Esophagus muscularis mucosa (tissue), 4 donors: ENCODE measurements around the gene BTN1A1. TPM values are rescaled to one million over a fixed set of nuclear protein-coding genes. Genes with fewer than 3 reads are reported as not detected.
A peak's percentile ranks its signal among the peaks of the same experiment; 100 is the strongest.

Experiments
- DNase-seq: peaks from one replicate; pipeline ENCODE4 v3.0.0-alpha.2; 2017; ENCODE audit errors: extremely low spot score
- H3K27ac ChIP-seq, 4 donors: fragments of 200-600 bp; sonication (generic); replicated peaks in 1 of 4; 1 replicate in 3 of 4; 2 replicates in 1 of 4; pipeline ENCODE4 v1.5.1; 2016 to 2019; ENCODE audit warnings: mild to moderate bottlenecking in 1 of 4
- H3K27me3 ChIP-seq, 4 donors: fragments of 200-600 bp; sonication (generic); one replicate each; pipeline versions ENCODE4 v1.5.1 to v1.6.0; 2016 to 2019
- H3K36me3 ChIP-seq, 4 donors: fragments of 200-600 bp; sonication (generic); one replicate each; pipeline ENCODE4 v1.5.1; 2016 to 2019
- H3K4me1 ChIP-seq, 4 donors: fragments of 200-600 bp; sonication (generic); one replicate each; pipeline ENCODE4 v1.5.1; 2016 to 2019
- H3K4me3 ChIP-seq, 4 donors: fragments of 200-600 bp; sonication (generic); 1 replicate in 2 of 4; 2 replicates in 2 of 4; pipeline ENCODE4 v1.5.1; 2016 to 2019; ENCODE audit warnings: mild to moderate bottlenecking in 4 of 4, moderate library complexity in 1 of 4
- H3K9me3 ChIP-seq, 4 donors: fragments of 200-600 bp; sonication (generic); 1 replicate in 3 of 4; 2 replicates in 1 of 4; pipeline ENCODE4 v1.5.1; 2016 to 2019
- EP300 ChIP-seq: sonication (generic); formaldehyde crosslinking; IDR thresholded peaks from one replicate; pipeline ENCODE4 v1.6.1; 2017; ENCODE audit warnings: antibody characterized with exemption
- POLR2A ChIP-seq: fragments of 450-650 bp; IDR thresholded peaks from one replicate; pipeline ENCODE4 v1.6.1; 2017; ENCODE audit warnings: antibody characterized with exemption, moderate library complexity, mild to moderate bottlenecking, low read depth
- POLR2AphosphoS5 ChIP-seq, 2 donors: sonication (generic); formaldehyde crosslinking; IDR thresholded peaks; one replicate each; pipeline ENCODE4 v1.6.1; 2017; ENCODE audit warnings: antibody characterized with exemption in 2 of 2
- WGBS: methylation state at CpG from one replicate; pipeline ENCODE4 v1.1.5; 2018; 5-methylcytosine and 5-hydroxymethylcytosine counted together
- intact Hi-C: fragments of 100-400 bp; cut with DNase I; formaldehyde crosslinking; loops from one replicate; pipeline ENCODE4 v1.15.1; 2023
- total RNA-seq, 4 donors: library from RNA; depleted of rRNA; stranded (reverse); fragments of >200 nt; gene quantifications; one replicate each; pipeline versions ENCODE4 v1.1.0 to v1.2.1, GENCODE V29; 2016
- TF ChIP-seq, protein P1 (sequence below), 3 experiments: fragments of 200-600 bp in 2 of 3; fragments of 450-650 bp in 1 of 3; sonication (generic) in 2 of 3; IDR thresholded peaks; one replicate each; pipeline ENCODE4 v1.5.1; 2017 to 2019; ENCODE audit warnings: antibody characterized with exemption in 3 of 3, mild to moderate bottlenecking in 2 of 3, moderate library complexity in 1 of 3

The BTN1A1 gene, protein sequence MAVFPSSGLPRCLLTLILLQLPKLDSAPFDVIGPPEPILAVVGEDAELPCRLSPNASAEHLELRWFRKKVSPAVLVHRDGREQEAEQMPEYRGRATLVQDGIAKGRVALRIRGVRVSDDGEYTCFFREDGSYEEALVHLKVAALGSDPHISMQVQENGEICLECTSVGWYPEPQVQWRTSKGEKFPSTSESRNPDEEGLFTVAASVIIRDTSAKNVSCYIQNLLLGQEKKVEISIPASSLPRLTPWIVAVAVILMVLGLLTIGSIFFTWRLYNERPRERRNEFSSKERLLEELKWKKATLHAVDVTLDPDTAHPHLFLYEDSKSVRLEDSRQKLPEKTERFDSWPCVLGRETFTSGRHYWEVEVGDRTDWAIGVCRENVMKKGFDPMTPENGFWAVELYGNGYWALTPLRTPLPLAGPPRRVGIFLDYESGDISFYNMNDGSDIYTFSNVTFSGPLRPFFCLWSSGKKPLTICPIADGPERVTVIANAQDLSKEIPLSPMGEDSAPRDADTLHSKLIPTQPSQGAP
- total RNA-seq = not detected

DNA sequence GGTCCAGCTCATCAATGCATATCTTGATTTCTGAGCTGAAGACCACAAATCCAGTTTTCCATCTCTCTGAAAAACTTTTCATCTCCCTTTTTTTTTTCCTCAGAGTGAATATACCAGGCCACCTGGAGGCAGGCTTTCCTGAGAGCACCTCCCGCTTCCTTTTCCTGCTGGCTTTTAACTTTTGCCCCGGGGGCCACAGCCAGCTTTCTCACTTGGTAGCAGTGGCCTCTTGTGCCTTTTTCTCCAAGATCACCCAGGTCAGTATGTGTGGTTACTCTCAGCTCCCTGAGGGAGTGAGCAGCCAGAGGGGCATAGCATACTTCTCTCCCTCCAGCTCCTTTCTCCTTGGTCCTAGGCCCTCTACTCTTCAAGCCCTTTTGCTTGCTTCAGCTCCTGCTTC is at the start of gene BTN1A1:
Gene BTN1A1, plus strand, starts transcription at position 202 of the 400 bp plus-strand sequence. CDS start 984 bp downstream, outside the sequence.
- DNase-seq = no peak
- no peak within 1 kb of the TSS for H3K27ac ChIP-seq
- no peaks in the 10 kb centered on the region for H3K36me3 ChIP-seq
- TF ChIP-seq EP300 = no peak
- TF ChIP-seq POLR2A = no peak
- TF ChIP-seq POLR2AphosphoS5 (IDR thresholded peaks at IDR 0.05) = no peak
- peak within 1 kb of the TSS in 1 of 4 donors; percentile 41 for H3K4me3 ChIP-seq
- intact Hi-C loops = no loop called here
- H3K4me1 ChIP-seq = peaks cover 6 to 12% (median 12%) of the 10 kb centered on the region in 4 donors
- no peaks in the 10 kb centered on the region for H3K9me3 ChIP-seq
- WGBS = 83% methylated on average over 2 of the region's 2 CpGs
- peaks cover 0 to 37% (median 11%) of the 10 kb centered on the region in 4 donors for H3K27me3 ChIP-seq

DNA sequence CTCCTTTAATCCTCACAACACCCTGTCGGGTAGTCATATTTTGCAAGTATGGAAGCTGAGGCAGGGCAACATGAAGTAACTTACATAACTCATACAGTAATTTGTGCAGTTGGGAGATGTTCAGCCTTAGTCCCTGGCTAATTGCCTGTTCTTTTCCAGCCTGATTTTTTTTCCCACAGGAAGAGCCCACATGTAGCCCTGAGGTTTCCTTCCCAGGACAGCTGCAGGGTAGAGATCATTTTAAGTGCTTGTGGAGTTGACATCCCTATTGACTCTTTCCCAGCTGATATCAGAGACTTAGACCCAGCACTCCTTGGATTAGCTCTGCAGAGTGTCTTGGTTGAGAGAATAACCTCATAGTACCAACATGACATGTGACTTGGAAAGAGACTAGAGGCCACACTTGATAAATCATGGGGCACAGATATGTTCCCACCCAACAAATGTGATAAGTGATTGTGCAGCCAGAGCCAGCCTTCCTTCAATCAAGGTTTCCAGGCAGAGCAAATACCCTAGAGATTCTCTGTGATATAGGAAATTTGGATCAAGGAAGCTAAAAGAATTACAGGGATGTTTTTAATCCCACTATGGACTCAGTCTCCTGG is 47.4 kb upstream of the BTN1A1 start:
- H3K4me3 ChIP-seq = no peak overlapping the region
- 92% methylated on average over 1 of the region's 1 CpG for WGBS
- peaks cover 7 to 13% (median 8%) of the 10 kb centered on the region in 4 donors for H3K4me1 ChIP-seq
- no peaks in the 10 kb centered on the region for H3K27me3 ChIP-seq
- no peak for DNase-seq
- intact Hi-C loops = no loop called here
- TF ChIP-seq POLR2A = no peak
- TF ChIP-seq, protein P1, sequence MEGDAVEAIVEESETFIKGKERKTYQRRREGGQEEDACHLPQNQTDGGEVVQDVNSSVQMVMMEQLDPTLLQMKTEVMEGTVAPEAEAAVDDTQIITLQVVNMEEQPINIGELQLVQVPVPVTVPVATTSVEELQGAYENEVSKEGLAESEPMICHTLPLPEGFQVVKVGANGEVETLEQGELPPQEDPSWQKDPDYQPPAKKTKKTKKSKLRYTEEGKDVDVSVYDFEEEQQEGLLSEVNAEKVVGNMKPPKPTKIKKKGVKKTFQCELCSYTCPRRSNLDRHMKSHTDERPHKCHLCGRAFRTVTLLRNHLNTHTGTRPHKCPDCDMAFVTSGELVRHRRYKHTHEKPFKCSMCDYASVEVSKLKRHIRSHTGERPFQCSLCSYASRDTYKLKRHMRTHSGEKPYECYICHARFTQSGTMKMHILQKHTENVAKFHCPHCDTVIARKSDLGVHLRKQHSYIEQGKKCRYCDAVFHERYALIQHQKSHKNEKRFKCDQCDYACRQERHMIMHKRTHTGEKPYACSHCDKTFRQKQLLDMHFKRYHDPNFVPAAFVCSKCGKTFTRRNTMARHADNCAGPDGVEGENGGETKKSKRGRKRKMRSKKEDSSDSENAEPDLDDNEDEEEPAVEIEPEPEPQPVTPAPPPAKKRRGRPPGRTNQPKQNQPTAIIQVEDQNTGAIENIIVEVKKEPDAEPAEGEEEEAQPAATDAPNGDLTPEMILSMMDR (IDR thresholded peaks at IDR 0.05) = no peak
- TF ChIP-seq EP300 = no peak
- no peak for TF ChIP-seq POLR2AphosphoS5 (IDR thresholded peaks at IDR 0.05)
- peaks cover 0 to 30% (median 4%) of the 10 kb centered on the region in 4 donors for H3K36me3 ChIP-seq
- H3K9me3 ChIP-seq = no peaks in the 10 kb centered on the region
- no peak overlapping the region for H3K27ac ChIP-seq

DNA sequence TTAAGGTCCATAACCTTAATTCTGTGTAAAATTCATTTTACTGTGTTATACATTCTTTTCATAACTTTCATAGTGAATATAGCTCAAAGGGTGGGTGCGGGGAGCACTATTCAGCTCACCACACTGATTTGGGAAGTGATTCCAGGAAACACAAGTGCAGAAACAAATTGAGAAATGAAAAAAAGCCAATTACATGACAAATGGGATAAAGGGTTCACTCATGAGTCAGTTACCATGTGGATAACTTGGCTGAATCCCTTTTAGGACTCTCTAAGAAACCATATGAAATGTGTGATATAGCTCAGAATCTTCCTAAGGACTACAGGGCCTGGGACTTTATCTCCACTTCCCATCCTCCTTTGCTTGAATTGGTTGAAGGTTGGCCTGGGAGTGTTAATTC is 45.5 kb upstream of the BTN1A1 start:
- no peak overlapping the region for H3K27ac ChIP-seq
- intact Hi-C loops = loop anchor here (5.0 kb wide), 1 partner anchor 78 kb away; no protein-coding TSS in a partner anchor
- peaks cover 18 to 25% (median 20%) of the 10 kb centered on the region in 4 donors for H3K4me1 ChIP-seq
- H3K27me3 ChIP-seq = no peaks in the 10 kb centered on the region
- H3K9me3 ChIP-seq = no peaks in the 10 kb centered on the region
- DNase-seq = no peak
- WGBS = 93% methylated on average over 1 of the region's 1 CpG
- peaks cover under 1 to 18% (median 3%) of the 10 kb centered on the region in 4 donors for H3K36me3 ChIP-seq
- no peak overlapping the region for H3K4me3 ChIP-seq
- TF ChIP-seq EP300 (no peak), POLR2A (no peak), POLR2AphosphoS5 (IDR thresholded peaks at IDR 0.05) (no peak)
- TF ChIP-seq, protein P1 (IDR thresholded peaks at IDR 0.05) = no peak

DNA sequence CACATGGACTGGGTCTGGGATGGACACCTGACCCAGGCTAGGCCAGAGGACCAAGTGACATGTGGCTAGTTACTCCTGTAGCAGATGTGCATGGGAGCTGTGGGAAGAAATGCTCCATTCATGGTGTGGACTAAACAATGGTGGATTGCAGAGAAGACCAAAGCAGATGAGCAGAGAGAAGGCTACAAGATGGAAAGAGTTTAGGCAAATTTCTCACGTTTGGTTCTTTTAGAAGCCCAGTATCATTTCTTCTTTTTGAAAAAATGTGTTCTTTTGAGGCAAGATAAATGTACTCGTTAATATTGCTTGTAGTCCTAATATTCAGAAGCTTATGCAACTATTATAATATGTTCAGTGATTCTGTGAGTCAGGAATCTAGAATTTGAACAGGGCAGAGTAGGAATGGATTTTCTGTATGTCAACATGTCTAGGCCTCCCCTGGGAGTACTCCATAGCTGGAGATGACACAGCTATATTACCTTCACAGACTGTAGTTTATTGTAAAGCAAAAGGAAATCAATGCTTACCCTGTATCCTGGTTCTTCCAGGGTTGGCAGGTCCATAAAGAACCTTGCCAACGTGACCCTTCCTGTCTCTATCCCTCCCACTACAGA is 44.6 kb upstream of the BTN1A1 start:
- intact Hi-C loops = loop anchor here (5.0 kb wide), 1 partner anchor 77 kb away; no protein-coding TSS in a partner anchor
- no peaks in the 10 kb centered on the region for H3K27me3 ChIP-seq
- H3K27ac ChIP-seq = no peak overlapping the region
- peaks cover 26 to 33% (median 28%) of the 10 kb centered on the region in 4 donors for H3K4me1 ChIP-seq
- TF ChIP-seq, protein P1 (IDR thresholded peaks at IDR 0.05) = no peak
- TF ChIP-seq POLR2A = no peak
- no peak for TF ChIP-seq EP300
- no peak for TF ChIP-seq POLR2AphosphoS5 (IDR thresholded peaks at IDR 0.05)
- WGBS = 86% methylated on average over 3 of the region's 3 CpGs
- H3K9me3 ChIP-seq = no peaks in the 10 kb centered on the region
- peaks cover 8 to 18% (median 10%) of the 10 kb centered on the region in 4 donors for H3K36me3 ChIP-seq
- no peak for DNase-seq
- no peak overlapping the region for H3K4me3 ChIP-seq
